ENCODE data around the gene LRIF1.

GRCh38 chr1:110953031-110953430 is 10.7 kb downstream of the LRIF1 start:
- TF ChIP-seq CTCF (IDR thresholded peaks at IDR 0.05 in 4 of 5, conservative IDR thresholded peaks at IDR 0.05 in 1 of 5) (no peak), POLR2A (IDR thresholded peaks at IDR 0.05) (no peak)

Data from gastrocnemius medialis (tissue), 4 donors.